ENCODE data around the gene KLHDC10.
"Not testable (repeated sequence)": the region's sequence is repeated elsewhere in the genome, so short reads cannot be mapped to it uniquely, and the experiment has no call there.

The KLHDC10 gene

DNA sequence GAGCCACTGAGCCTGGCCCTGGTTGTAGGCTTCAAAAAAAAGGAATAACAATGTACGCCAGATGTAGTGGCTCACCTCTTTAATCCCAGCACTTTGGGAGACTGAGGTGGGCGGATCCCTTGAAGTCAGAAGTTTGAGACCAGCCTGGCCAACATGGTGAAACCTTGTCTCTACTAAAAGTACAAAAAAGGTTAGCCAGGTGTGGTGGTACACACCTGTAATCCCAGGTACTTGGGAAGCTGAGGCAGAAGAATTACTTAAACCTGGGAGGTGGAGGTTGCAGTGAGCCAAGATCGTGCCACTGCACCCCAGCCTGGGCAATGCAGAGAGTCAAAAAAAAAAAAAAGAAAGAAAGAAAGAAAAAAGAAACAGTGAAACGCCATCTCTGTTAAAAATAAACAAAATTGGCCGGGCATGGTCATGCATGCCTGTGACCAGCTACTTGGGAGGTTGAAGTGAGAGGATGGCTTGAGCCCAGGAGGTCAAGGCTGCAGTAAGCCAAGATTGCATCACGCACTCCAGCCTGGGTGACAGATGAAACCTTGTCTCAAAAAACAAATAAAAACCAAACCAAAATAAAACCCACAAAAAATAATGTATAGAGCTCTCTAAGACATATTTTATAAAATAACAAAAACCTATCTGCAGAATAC lies 4.7 kb upstream of the KLHDC10 start:
- no peak for DNase-seq (ENCODE audit: low read depth)
- H3K4me3 ChIP-seq (replicated peaks; ENCODE audit: low read depth, low read length): no peak overlapping the region
- TF ChIP-seq CTCF (IDR thresholded peaks at IDR 0.05; ENCODE audit: low read length, missing control alignments): no peak

GRCh38 chr7:130069179-130069977 lies 956 bp upstream of the KLHDC10 start:
- no peak for DNase-seq (ENCODE audit: low read depth)
- H3K4me3 ChIP-seq (replicated peaks; ENCODE audit: low read depth, low read length): peak overlapping the region; percentile 94
- TF ChIP-seq CTCF (IDR thresholded peaks at IDR 0.05; ENCODE audit: low read length, missing control alignments): no peak

DNA sequence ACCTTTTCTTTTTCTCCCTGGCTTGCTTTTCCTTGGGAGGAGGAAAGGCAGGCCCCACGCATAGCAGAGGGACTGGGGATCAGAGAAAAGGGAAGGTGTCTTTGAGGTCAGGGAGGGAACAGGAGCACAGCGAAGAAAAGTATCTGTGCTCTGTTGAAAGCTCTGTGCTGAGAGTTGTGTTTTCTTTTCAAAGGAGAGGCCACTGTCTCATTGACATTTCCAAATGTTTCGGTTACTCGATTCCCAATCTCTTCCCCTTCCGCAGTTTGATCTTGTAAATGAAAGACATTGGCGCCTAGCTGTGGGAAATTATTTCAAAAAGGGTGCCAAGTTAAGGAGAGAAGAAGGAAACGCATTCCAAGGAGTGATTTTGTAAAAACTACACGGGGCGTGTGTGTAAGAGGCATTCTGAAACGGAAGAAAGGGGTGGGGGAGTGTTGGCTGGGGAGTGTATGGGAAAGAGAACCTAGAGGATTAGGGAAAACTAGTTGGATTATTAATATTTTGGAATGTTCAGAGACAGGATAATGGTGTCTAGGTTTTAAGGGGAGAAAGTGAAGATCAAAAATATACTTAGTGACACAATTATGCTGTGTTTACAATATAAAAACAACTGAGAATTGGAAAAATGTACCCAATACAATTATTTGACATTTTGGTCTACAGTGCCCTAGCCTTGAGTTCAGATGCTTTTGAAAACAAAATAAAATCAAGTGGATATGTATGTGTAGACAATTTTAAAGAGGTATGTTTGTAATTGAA lies 708 bp downstream of the KLHDC10 start:
- no peak for TF ChIP-seq CTCF (IDR thresholded peaks at IDR 0.05; ENCODE audit: low read length, missing control alignments)
- peak overlapping the region; percentile 94 for H3K4me3 ChIP-seq (replicated peaks; ENCODE audit: low read depth, low read length)
- DNase-seq (ENCODE audit: low read depth): peak; percentile 32

DNA sequence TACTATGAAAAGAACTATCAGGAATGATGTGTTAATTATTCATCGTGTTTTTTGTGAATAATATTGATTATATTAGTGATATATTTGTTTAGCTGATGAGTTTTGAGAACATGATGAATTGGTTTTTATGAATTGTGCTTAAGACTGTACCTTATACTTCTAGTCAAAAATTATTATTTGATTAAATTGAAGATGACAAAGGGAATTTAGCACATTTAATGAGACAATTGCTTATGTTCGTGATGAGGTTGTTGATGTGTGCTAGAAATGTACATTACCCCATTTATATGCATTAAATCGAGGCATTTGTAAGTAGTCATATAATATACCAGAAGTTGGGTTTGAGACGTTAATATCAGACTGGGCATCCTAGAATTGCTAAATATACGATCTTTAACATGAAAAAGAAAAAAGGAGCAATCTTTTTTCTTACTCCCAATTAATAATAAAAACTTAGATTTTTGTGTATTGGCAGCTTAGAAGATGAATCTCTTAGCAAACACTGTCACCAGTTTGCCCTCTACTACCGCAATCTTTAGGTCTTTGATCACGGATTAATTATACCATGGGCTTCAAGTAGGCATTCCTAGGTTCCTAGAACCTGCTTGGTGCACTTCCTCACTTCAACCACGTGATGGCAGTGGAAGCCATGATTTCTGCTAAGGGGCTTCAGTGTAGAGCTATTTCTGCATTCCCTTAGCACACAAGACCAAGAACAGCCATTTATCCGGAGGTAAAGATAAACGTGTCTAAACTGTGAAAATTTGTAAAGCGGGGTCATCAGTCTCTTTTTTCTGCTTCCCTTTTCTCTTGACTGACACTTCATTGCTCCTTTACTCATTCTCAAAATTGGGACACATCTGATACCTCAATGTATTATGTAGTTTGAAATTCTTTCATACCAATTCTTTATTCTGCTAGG lies 1.6 kb downstream of the KLHDC10 start:
- peak overlapping the region; percentile 94 for H3K4me3 ChIP-seq (replicated peaks; ENCODE audit: low read depth, low read length)
- TF ChIP-seq CTCF (IDR thresholded peaks at IDR 0.05; ENCODE audit: low read length, missing control alignments): peak; percentile 99
- peak; percentile 93 for DNase-seq (ENCODE audit: low read depth)

GRCh38 chr7:130079846-130080394 lies 9.6 kb downstream of the KLHDC10 start:
- no peak for TF ChIP-seq CTCF (IDR thresholded peaks at IDR 0.05; ENCODE audit: low read length, missing control alignments)
- DNase-seq (ENCODE audit: low read depth): no peak
- H3K4me3 ChIP-seq (replicated peaks; ENCODE audit: low read depth, low read length): no peak overlapping the region

GRCh38 chr7:130083497-130083896 lies 13.2 kb downstream of the KLHDC10 start:
- not testable (repeated sequence) for DNase-seq (ENCODE audit: low read depth); H3K4me3 ChIP-seq (replicated peaks; ENCODE audit: low read depth, low read length)

Data from fibroblast of pulmonary artery (primary cell).